ENCODE measurements around the gene SLC7A9.
"Not testable (repeated sequence)": the region's sequence is repeated elsewhere in the genome, so short reads cannot be mapped to it uniquely, and the experiment has no call there.

Gene SLC7A9

DNA sequence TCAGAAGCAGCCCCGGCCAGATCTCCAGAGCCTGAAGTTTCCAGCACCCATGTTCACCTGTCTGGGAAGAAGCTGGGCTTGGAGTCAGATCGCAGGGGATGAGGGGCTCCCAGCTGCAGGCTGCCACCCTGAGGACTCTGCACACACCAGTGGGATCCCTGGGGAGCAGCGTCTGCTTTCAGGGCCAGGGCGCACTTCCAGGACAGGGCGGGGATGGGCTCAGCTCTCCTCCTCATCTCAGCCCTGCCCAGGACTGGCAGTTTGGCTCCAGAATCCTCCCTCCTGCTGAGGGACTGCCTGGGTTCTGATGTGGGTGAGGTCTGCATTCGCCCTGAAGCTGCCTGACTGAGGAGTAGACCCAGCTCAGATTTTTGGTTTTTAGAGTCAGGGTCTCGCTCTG is 3.5 kb downstream of the SLC7A9 start:
- FAIRE-seq, result no peak
- DNase-seq (ENCODE audit: extremely low spot score, insufficient read length, low read depth), result no peak

- FAIRE-seq (no peak), DNase-seq (ENCODE audit: extremely low spot score, insufficient read length, low read depth) (no peak)
These were observed 4.2 kb downstream of the SLC7A9 start for GRCh38 chr19:32865326-32865725.

- DNase-seq (ENCODE audit: extremely low spot score, insufficient read length, low read depth), result no peak
- no peak for FAIRE-seq
These were observed 5.1 kb downstream of the SLC7A9 start for GRCh38 chr19:32864318-32865007.

DNA sequence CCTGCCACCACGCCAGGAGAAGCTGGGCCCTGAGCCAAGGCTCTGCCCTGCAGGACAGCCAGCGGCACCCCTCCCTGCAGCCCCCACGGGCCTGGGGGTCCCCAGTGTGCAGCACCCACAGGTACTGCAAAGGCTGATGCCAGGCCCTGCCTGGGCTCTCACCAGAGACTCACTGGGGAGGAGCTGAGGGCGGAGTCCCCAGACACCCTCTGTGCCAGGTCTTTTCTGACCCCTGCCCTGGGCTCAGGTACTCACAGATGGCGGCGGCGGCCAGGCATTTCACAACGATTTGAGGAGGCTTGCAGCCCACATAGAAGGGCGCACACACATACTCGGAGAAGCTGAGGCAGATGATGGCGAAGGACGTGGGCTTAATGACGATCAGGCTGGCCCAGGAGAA is 5.7 kb downstream of the SLC7A9 start:
- FAIRE-seq, result no peak
- DNase-seq (ENCODE audit: extremely low spot score, insufficient read length, low read depth), result no peak

GRCh38 chr19:32863301-32863700 is 6.3 kb downstream of the SLC7A9 start:
- no peak for DNase-seq (ENCODE audit: extremely low spot score, insufficient read length, low read depth)
- no peak for FAIRE-seq

GRCh38 chr19:32862741-32863140 is 6.8 kb downstream of the SLC7A9 start:
- DNase-seq (ENCODE audit: extremely low spot score, insufficient read length, low read depth) (no peak), FAIRE-seq (no peak)

GRCh38 chr19:32862173-32862572 is 7.4 kb downstream of the SLC7A9 start:
- no peak for DNase-seq (ENCODE audit: extremely low spot score, insufficient read length, low read depth)
- no peak for FAIRE-seq

GRCh38 chr19:32861596-32861995 is 8.0 kb downstream of the SLC7A9 start:
- DNase-seq (ENCODE audit: extremely low spot score, insufficient read length, low read depth) (no peak), FAIRE-seq (no peak)

- FAIRE-seq (no peak), DNase-seq (ENCODE audit: extremely low spot score, insufficient read length, low read depth) (no peak)
These were observed 10.0 kb downstream of the SLC7A9 start for GRCh38 chr19:32859591-32859990.

DNA sequence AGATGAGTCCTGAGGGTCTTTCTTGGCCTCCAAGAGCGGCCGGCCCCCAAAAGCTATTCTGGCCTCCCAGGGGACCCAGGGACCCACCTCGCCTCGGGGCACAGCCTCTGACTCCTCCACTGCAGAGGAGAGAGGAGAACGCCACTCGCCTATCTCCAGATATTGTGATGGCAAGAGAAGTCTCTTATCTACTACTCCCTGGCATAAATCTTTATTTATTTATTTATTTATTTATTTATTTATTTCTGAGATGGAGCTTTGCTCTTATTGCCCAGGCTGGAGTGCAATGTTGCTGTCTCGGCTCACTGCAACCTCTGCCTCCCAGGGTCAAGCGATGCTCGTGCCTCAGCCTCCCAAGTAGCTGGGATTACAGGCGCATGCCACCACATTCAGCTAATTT is 11.0 kb downstream of the SLC7A9 start:
- FAIRE-seq (no peak), DNase-seq (ENCODE audit: extremely low spot score, insufficient read length, low read depth) (no peak)

GRCh38 chr19:32858155-32858554 is 11.4 kb downstream of the SLC7A9 start:
- DNase-seq (ENCODE audit: extremely low spot score, insufficient read length, low read depth) (no peak), FAIRE-seq (no peak)

DNA sequence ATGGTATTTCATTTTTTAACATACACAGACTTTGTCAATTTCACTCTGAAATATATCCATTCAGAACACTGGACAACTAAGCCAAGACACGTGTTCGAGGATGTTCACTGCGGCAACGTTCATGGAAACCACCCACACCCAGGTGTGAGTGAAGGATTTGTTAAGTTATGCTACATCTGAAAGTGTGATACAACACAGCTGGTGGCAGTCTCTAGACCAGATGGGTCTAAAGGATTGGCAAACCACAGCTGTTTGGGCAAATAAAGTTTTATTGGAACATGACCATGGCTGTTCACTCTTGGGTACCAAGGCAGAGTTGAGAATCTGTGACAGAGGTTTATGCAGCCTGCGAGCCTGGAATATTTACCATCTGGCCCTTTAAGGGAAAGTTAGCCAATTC is 12.0 kb downstream of the SLC7A9 start:
- FAIRE-seq (no peak), DNase-seq (ENCODE audit: extremely low spot score, insufficient read length, low read depth) (no peak)

- not testable (repeated sequence) for DNase-seq (ENCODE audit: extremely low spot score, insufficient read length, low read depth); FAIRE-seq
These were observed 12.7 kb downstream of the SLC7A9 start for GRCh38 chr19:32856818-32857217.

GRCh38 chr19:32852216-32852615 is 17.4 kb downstream of the SLC7A9 start:
- DNase-seq (ENCODE audit: extremely low spot score, insufficient read length, low read depth) (no peak), FAIRE-seq (no peak)

GRCh38 chr19:32848035-32848434 is 21.5 kb downstream of the SLC7A9 start:
- not testable (repeated sequence) for DNase-seq (ENCODE audit: extremely low spot score, insufficient read length, low read depth); FAIRE-seq

DNA sequence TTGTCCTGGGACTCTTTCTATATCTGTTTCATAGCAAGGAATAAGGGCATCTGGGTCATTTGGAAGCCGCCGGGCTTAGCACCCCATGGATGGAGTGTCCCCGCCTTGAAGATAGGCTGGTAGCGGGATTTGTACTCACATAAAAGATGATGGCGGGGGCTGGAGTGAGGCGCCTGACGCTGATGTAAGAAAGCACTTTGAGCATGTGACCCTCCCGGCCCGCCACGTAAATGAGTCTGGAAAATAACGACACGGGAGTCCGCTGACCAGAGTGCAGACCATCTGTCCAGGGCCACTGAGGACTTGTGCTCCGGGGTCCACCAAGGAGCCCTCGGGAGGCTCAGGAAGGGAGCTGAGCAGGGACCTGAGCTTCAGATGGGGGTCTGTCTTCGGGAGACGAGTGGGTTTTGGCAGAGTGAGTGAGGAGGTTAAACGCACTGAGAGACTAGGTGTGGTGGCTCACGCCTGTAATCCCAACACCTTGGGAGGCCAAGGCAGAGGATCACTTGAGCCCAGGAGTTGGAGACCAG is 25.8 kb downstream of the SLC7A9 start:
- DNase-seq (ENCODE audit: extremely low spot score, insufficient read length, low read depth) (no peak), FAIRE-seq (no peak)

- FAIRE-seq, result no peak
- no peak for DNase-seq (ENCODE audit: extremely low spot score, insufficient read length, low read depth)
These were observed 27.5 kb downstream of the SLC7A9 start for GRCh38 chr19:32842061-32842460.

- FAIRE-seq (no peak), DNase-seq (ENCODE audit: extremely low spot score, insufficient read length, low read depth) (no peak)
These were observed 32.0 kb downstream of the SLC7A9 start for GRCh38 chr19:32837531-32837930.

GRCh38 chr19:32833388-32833787 is 36.2 kb downstream of the SLC7A9 start:
- FAIRE-seq; DNase-seq (ENCODE audit: extremely low spot score, insufficient read length, low read depth): not testable (repeated sequence)

DNA sequence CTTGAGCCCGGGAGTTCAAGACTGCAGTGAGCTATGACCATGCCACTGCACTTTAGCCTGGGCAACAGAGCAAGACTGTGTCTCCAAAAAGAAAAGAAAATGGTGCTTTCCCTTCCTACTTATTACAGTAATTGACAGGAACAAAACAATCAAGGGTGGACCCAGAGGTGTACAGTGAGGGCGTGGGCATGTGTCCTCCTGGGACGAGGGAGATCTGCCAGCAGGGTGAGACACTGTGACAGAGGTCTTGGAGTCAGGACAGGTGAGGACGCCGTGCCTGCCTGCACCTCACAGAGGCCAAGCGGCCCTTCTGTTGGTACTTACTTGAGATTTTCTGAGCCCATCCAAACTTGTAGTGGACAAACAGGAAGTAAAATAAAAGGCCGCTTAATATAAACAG is 36.7 kb downstream of the SLC7A9 start:
- not testable (repeated sequence) for FAIRE-seq; DNase-seq (ENCODE audit: extremely low spot score, insufficient read length, low read depth)

DNA sequence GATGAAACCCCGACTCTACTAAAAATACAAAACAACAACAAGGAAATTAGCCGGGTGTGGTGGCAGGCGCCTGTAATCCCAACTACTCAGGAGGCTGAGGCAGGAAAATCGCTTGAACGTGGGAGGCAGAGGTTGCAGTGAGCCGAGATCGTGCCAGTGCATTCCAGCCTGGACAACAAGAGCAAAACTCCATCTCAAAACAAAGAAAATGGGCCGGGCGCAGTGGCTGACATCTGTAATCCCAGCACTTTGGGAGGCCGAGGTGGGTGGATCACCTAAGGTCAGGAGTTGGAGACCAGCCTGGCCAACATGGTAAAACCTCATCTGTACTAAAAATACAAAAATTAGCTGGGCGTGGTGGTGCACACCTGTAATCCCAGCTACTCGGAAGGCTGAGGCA is 37.5 kb downstream of the SLC7A9 start:
- FAIRE-seq; DNase-seq (ENCODE audit: extremely low spot score, insufficient read length, low read depth): not testable (repeated sequence)

DNA sequence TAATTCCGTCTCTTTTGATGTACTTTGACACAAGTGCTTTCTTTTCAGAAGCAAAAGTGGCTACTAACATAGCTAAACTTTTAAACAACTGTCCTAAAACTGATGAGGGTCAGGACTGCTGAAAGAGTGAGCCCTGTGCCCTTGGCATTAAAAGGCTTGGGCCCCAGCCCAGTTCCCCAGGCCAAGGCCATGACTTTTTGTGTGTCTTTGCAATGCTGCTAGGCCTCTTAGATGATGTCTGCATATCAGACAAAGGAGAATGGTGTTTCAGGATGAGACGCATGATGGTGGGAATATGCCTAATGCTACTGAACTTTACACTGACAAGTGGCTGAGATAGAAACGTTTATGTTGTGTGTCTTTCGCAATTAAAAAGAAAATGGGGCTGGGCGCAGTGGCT is 38.0 kb downstream of the SLC7A9 start:
- FAIRE-seq, result no peak

More for the DNA sequence above, 38.0 kb downstream of the SLC7A9 start:
- DNase-seq (ENCODE audit: extremely low spot score, insufficient read length, low read depth), result no peak

Data from GM18507 (cell line).